Medulla oblongata (tissue), 1 donor: Measurements from ENCODE around the gene TMEM91.

Experiments
- DNase-seq: peaks from one replicate; pipeline ENCODE4 v3.0.0-alpha.2; 2015; ENCODE audit errors: extremely low spot score

The TMEM91 gene

GRCh38 chr19:41411100-41411967 is 35.0 kb downstream of the TMEM91 start:
- no peak for DNase-seq

GRCh38 chr19:41411968-41412265 is 35.6 kb downstream of the TMEM91 start:
- peak; percentile 55 for DNase-seq

- no peak for DNase-seq
Observed at GRCh38 chr19:41412953-41413352, 36.6 kb downstream of the TMEM91 start.

GRCh38 chr19:41413947-41414346 is 37.6 kb downstream of the TMEM91 start:
- no peak for DNase-seq

GRCh38 chr19:41414461-41414860 is 38.1 kb downstream of the TMEM91 start:
- no peak for DNase-seq

- DNase-seq = no peak
Observed at GRCh38 chr19:41415154-41415571, 38.8 kb downstream of the TMEM91 start.

- no peak for DNase-seq
Observed at GRCh38 chr19:41416194-41416674, 39.9 kb downstream of the TMEM91 start.

- DNase-seq = peak; percentile 74
Observed at GRCh38 chr19:41420101-41420880, 44.0 kb downstream of the TMEM91 start.

- DNase-seq = no peak
Observed at GRCh38 chr19:41421314-41421713, 45.0 kb downstream of the TMEM91 start.

- DNase-seq = no peak
Observed at GRCh38 chr19:41421973-41422372, 45.6 kb downstream of the TMEM91 start.

GRCh38 chr19:41422456-41422855 is 46.1 kb downstream of the TMEM91 start:
- DNase-seq = no peak

GRCh38 chr19:41422955-41423354 is 46.6 kb downstream of the TMEM91 start:
- no peak for DNase-seq

GRCh38 chr19:41424335-41425173 is 48.2 kb downstream of the TMEM91 start:
- DNase-seq = no peak

- no peak for DNase-seq
Observed at GRCh38 chr19:41425174-41426115, 49.1 kb downstream of the TMEM91 start.

- no peak for DNase-seq
Observed at GRCh38 chr19:41426116-41426841, 49.9 kb downstream of the TMEM91 start.

GRCh38 chr19:41426952-41427646 is 50.8 kb downstream of the TMEM91 start, which contains the start of gene B3GNT8:
TSS of gene B3GNT8 (minus strand) at chr19:41427374. CDS start at chr19:41426778, 596 bp downstream.
- peak; percentile 41 for DNase-seq

- no peak for DNase-seq
Observed at GRCh38 chr19:41427647-41428480, 51.5 kb downstream of the TMEM91 start.

GRCh38 chr19:41428481-41428859 is 52.1 kb downstream of the TMEM91 start:
- no peak for DNase-seq

- DNase-seq = no peak
Observed at GRCh38 chr19:41430922-41431321, 54.6 kb downstream of the TMEM91 start.
